GM12878 (cell line): ENCODE measurements around the gene CARM1. TPM values are rescaled to one million over a fixed set of nuclear protein-coding genes. Genes with fewer than 3 reads are reported as not detected.
A peak's percentile ranks its signal among the peaks of the same experiment; 100 is the strongest.

ENCODE experiments used
- BCL11A ChIP-seq: IDR thresholded peaks from 2 replicates; pipeline ENCODE4 v1.6.1; 2011; ENCODE audit warnings: low read depth, low read length
- CHD4 ChIP-seq: fragments of 200-600 bp; sonication (generic); IDR thresholded peaks from 2 replicates; pipeline ENCODE4 v1.6.1; 2016; ENCODE audit warnings: mild to moderate bottlenecking
- CREM ChIP-seq: IDR thresholded peaks from 2 replicates; pipeline ENCODE4 v1.6.1; 2014; ENCODE audit warnings: antibody characterized with exemption, low read depth
- DPF2 ChIP-seq: fragments of 450-650 bp; IDR thresholded peaks from 2 replicates; pipeline ENCODE4 v1.6.1; 2017; ENCODE audit warnings: mild to moderate bottlenecking
- E2F8 ChIP-seq: fragments of 450-650 bp; IDR thresholded peaks from 2 replicates; pipeline ENCODE4 v1.6.1; 2018; ENCODE audit warnings: mild to moderate bottlenecking, low read depth, moderate library complexity; ENCODE audit not compliant: partially characterized antibody
- FOS ChIP-seq: IDR thresholded peaks from 3 replicates; pipeline ENCODE4 v1.6.1; 2011; ENCODE audit warnings: borderline replicate concordance; ENCODE audit not compliant: insufficient read length; ENCODE audit errors: extremely low read depth
- IKZF1 ChIP-seq: fragments of 450-650 bp; conservative IDR thresholded peaks from 2 replicates; pipeline ENCODE4 v1.6.1; 2017; ENCODE audit warnings: antibody characterized with exemption, mild to moderate bottlenecking
- KAT2A ChIP-seq: conservative IDR thresholded peaks from 2 replicates; pipeline ENCODE4 v1.6.1; 2011; ENCODE audit warnings: low read depth, low read length; ENCODE audit not compliant: control insufficient read depth
- MLLT1 ChIP-seq: fragments of 450-650 bp; IDR thresholded peaks from 2 replicates; pipeline ENCODE4 v1.6.1; 2016; ENCODE audit warnings: mild to moderate bottlenecking
- RAD21 ChIP-seq: IDR thresholded peaks from 2 replicates; pipeline ENCODE4 v1.6.1; 2011; ENCODE audit warnings: mild to moderate bottlenecking, low read depth, low read length, moderate library complexity; ENCODE audit not compliant: insufficient read depth
- RCOR1 ChIP-seq: conservative IDR thresholded peaks from 2 replicates; pipeline ENCODE4 v1.6.1; 2012; ENCODE audit warnings: low read depth, low read length, improper control_type of control experiment
- REST ChIP-seq: IDR thresholded peaks from 2 replicates; pipeline ENCODE4 v1.6.1; 2012; ENCODE audit warnings: mild to moderate bottlenecking, low read depth, low read length
- SMAD1 ChIP-seq: fragments of 450-650 bp; IDR thresholded peaks from 2 replicates; pipeline ENCODE4 v1.6.1; 2018; ENCODE audit warnings: mild to moderate bottlenecking, low read depth; ENCODE audit not compliant: partially characterized antibody
- SMARCA5 ChIP-seq: fragments of 450-650 bp; IDR thresholded peaks from 2 replicates; pipeline ENCODE4 v1.6.1; 2017; ENCODE audit warnings: mild to moderate bottlenecking
- SP1 ChIP-seq: IDR thresholded peaks from one replicate; pipeline ENCODE4 v1.6.1; 2011; ENCODE audit warnings: low read depth, low read length
- SREBF2 ChIP-seq: IDR thresholded peaks from 2 replicates; pipeline ENCODE4 v1.6.1; 2012; ENCODE audit warnings: mild to moderate bottlenecking, low read length
- SUPT20H ChIP-seq: IDR thresholded peaks from 2 replicates; pipeline ENCODE4 v1.6.1; 2011; ENCODE audit warnings: low read depth, mild to moderate bottlenecking, low read length, moderate library complexity, borderline replicate concordance; ENCODE audit not compliant: control insufficient read depth
- ZNF274 ChIP-seq: IDR thresholded peaks from one replicate; pipeline ENCODE4 v1.8.0; 2011; ENCODE audit not compliant: insufficient read length, insufficient read depth
- ZNF384 ChIP-seq: IDR thresholded peaks from 2 replicates; pipeline ENCODE4 v1.6.1; 2012; ENCODE audit warnings: low read depth, mild to moderate bottlenecking, low read length, improper control_type of control experiment, borderline replicate concordance
- ZNF592 ChIP-seq: fragments of 450-650 bp; IDR thresholded peaks from 2 replicates; pipeline ENCODE4 v1.6.1; 2017; ENCODE audit warnings: mild to moderate bottlenecking, moderate library complexity
- ZZZ3 ChIP-seq: IDR thresholded peaks from 2 replicates; pipeline ENCODE4 v1.6.1; 2011; ENCODE audit warnings: low read depth; ENCODE audit not compliant: control insufficient read depth, insufficient read length
- polyA plus RNA-seq, 11 experiments: library from polyadenylated mRNA; depleted of rRNA in 4 of 11; unstranded in 6 of 11; stranded (reverse) in 5 of 11; fragments of >200 nt; fragmentation: Nextera tagmentation in 4 of 11; fragmentation: Illumina TruSeq in 1 of 11; extraction: Ambion mirVana in 4 of 11; extraction: Trizol in 1 of 11; gene quantifications; 1 replicate in 1 of 11; 2 replicates in 10 of 11; pipeline versions ENCODE4 v1.2.1 to v1.2.3, GENCODE V29; 2011 to 2016; ENCODE audit warnings: inconsistent platforms in 2 of 11, missing spikeins in 2 of 11, low read depth in 1 of 11
- total RNA-seq, 4 experiments: library from RNA; depleted of rRNA in 3 of 4; stranded (reverse); fragments of >200 nt in 3 of 4; fragmentation: Illumina TruSeq in 1 of 4; extraction: Trizol in 1 of 4; gene quantifications; 2 replicates each; pipeline versions ENCODE4 v1.2.1 to v1.2.3, GENCODE V29; 2013 to 2021

The CARM1 gene
- total and polyA plus RNA-seq, 10 of the 15 experiments (the other 5 are each of a cell fraction or from before 2014, with no cell fraction given), result 0.45 to 116 (median 39.7) TPM

- TF ChIP-seq SMARCA5 (no peak), REST (no peak), ZNF592 (no peak), SMAD1 (no peak), FOS (no peak), SUPT20H (no peak), IKZF1 (no peak), RCOR1 (no peak), MLLT1 (0 out of 2 replicates have a peak, but pooled peaks have one; percentile 23), BCL11A (no peak), SREBF2 (no peak), CHD4 (no peak), ZNF274 (no peak), ZZZ3 (no peak), SP1 (no peak), DPF2 (no peak), KAT2A (no peak), RAD21 (peak; percentile 82), ZNF384 (peak; percentile 96), CREM (no peak), E2F8 (no peak)
Observed at GRCh38 chr19:10936661-10937084, 65.3 kb downstream of the CARM1 start (continued).
